ENCODE data around the gene BCAP31.
"Not testable (repeated sequence)": the region's sequence is repeated elsewhere in the genome, so short reads cannot be mapped to it uniquely, and the experiment has no call there.

The BCAP31 gene

GRCh38 chrX:153733651-153734240, 9.6 kb upstream of the BCAP31 start:
- DNase-seq = no peak

DNA sequence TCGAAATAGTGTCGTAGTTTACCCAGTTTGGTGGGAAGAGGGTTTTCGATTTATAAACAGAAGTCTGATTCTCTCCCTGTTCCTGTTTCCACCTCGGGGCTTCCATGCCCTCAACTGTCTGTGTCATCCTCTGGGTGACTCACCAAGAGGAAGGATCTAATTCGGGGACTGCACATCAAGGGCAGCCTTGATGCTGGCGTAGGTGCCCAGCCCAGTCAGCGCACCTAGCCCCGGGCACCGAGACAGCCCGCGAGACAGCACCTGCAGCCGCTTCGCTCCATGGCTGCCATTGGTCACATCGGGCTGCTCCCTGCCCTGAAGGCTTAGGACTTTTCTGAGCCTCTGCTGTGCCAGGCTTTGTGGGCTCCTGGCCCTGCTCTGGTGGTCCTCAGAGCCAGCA, 8.2 kb upstream of the BCAP31 start:
- DNase-seq = no peak

DNA sequence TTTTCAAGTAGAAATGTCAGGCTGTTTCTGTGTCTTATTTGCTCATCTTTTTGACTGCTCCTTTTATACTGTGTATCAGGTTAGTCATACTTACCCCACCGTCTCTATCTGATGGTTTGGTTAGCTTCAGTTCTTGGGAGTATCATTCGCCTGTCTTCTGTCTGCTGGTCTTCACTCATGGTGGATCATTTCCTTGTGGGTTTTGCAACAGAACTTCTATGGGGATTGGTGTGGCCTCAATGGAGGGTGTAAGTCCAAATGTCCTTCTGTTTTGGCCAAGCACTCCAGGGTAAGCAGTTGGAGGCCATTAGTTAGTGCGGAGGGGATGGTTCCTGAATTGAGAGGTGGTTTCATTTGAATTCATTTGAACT, 7.6 kb upstream of the BCAP31 start:
- no peak for DNase-seq

GRCh38 chrX:153731117-153731844, 7.1 kb upstream of the BCAP31 start:
- DNase-seq = no peak

GRCh38 chrX:153730115-153730514, 5.9 kb upstream of the BCAP31 start:
- DNase-seq = not testable (repeated sequence)

- DNase-seq = no peak
These were observed 4.9 kb upstream of the BCAP31 start for GRCh38 chrX:153728951-153729631.

- DNase-seq = no peak
These were observed 3.9 kb upstream of the BCAP31 start for GRCh38 chrX:153728095-153728494.

GRCh38 chrX:153727123-153727931, 3.1 kb upstream of the BCAP31 start:
- DNase-seq = peak; percentile 47 to 70

- peak; percentile 25 to 69 for DNase-seq
These were observed 2.3 kb upstream of the BCAP31 start for GRCh38 chrX:153726286-153727122.

DNA sequence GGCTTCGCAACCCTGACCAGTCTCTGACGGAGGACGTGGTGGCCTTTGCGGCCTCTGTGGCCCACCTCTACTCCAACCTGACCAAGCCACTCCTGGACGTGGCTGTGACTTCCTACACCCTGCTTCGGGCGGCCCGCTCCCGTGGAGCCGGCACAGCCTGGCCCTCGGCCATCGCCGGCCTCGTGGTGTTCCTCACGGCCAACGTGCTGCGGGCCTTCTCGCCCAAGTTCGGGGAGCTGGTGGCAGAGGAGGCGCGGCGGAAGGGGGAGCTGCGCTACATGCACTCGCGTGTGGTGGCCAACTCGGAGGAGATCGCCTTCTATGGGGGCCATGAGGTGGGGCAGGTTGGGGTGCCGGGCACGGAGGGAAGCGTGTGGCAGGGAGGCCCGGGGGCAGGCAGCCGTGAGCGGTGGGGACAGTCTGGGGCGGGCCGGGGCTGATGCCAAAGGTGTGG, 1.7 kb upstream of the BCAP31 start:
- DNase-seq = no peak

DNA sequence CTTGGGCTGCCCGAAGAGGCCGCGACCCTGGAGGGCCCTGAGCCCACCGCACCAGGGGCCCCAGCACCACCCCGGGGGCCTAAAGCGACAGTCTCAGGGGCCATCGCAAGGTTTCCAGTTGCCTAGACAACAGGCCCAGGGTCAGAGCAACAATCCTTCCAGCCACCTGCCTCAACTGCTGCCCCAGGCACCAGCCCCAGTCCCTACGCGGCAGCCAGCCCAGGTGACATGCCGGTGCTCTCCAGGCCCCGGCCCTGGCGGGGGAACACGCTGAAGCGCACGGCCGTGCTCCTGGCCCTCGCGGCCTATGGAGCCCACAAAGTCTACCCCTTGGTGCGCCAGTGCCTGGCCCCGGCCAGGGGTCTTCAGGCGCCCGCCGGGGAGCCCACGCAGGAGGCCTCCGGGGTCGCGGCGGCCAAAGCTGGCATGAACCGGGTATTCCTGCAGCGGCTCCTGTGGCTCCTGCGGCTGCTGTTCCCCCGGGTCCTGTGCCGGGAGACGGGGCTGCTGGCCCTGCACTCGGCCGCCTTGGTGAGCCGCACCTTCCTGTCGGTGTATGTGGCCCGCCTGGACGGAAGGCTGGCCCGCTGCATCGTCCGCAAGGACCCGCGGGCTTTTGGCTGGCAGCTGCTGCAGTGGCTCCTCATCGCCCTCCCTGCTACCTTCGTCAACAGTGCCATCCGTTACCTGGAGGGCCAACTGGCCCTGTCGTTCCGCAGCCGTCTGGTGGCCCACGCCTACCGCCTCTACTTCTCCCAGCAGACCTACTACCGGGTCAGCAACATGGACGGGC, 1.0 kb upstream of the BCAP31 start:
- DNase-seq = no peak

DNA sequence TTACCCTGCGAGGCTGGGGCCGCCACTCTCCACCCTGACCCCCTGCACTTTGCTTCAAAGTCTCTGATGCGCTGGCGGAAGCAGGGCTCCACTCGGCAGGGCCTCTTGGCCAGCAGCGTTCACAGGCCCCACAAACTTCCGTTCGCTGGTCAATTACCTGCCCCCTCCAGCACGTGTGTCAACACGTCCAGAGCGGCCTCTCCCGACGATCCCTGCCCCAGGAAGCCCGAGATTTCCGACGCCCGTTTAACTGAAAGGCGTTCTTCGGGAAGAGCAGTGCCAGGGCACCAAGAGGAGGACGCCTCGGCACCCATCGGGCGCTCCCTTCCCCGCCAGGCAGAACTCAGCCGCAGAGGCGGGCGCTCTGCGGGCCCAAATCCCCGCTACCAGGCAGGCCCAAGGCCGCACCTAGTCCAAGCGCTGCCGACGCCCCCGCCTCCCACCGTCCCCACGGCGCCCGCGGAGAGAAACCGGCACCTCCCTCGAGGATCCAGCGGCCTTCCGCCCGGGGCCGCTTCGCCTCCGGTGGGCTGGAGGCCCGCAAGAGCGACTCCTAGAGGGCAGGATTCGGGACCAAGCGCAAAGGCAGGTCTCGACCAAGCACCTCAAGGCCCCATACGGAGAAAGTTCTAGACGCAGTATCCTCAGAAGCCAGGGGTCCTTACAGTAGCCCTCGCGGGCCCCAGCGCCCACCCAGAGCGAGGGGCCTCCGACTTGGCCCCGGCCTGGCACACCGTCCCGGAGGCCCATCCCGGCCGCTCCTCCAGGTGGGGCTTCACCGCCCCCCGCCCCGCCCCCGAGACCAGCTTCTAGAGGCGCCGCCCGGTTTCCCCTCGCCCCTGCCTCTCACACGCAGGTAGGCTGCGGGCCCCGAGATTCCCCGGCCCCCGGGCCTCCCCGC, 586 bp downstream of the BCAP31 start:
- DNase-seq = no peak

- DNase-seq = no peak
These were observed 1.4 kb downstream of the BCAP31 start for GRCh38 chrX:153722704-153723350.

DNA sequence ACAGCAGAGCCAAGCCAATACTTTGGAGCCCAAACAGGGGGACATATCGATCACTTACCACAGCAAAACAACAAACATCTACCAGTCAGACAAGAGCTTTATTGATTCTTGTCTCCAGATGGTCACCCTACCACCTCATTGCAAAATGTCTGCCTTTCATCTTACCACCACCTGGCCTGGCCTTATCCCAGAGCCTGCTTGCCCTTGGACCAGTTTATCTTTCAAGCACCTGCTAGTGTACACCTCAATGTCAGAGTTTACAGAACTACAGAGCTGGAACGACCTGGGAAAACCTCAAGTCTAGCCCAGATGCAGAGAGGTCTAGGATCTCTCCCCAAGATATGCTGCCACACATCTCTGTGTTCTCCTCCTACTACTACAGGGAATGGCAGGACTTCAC, 4.5 kb downstream of the BCAP31 start:
- DNase-seq = no peak

GRCh38 chrX:153719238-153719637, 4.9 kb downstream of the BCAP31 start:
- no peak for DNase-seq

DNA sequence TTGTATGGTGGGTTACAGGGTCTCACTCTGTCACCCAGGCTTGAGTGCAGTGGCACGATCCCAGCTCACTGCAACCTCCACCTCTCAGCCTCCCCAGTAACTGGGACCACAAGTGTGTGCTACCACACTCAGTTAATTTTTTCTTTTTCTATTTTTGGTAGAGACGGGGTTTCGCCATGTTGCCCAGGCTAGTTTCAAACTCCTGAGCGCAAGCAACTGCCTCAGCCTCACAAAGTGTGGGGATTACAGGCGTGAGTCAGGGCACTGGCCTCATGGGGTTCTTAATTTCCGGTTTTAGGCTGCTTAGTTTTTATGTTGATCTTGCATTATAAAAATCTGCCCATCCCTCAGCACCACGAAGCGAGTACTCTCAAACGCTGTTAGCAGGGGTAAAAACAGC, 6.7 kb downstream of the BCAP31 start:
- DNase-seq = no peak

DNA sequence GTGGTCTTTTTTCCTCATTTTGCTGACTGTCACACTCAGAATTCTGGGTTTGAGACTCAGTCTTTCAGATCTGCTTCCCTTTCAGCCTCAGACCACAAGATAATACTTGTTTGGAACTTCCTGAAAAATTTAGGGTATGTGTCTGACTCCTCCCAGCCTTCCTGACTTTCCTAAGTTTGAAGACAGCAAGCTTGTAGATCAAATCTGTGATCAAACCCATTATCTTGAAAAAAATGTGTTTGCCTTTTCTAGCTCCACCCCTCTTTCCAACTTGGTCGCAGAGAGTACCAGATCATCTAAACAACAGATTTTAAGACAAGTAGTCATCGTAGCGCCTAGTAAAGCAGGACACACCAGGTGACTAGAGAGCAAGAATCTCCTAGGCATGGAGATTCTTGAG, 9.9 kb downstream of the BCAP31 start:
- no peak for DNase-seq

DNA sequence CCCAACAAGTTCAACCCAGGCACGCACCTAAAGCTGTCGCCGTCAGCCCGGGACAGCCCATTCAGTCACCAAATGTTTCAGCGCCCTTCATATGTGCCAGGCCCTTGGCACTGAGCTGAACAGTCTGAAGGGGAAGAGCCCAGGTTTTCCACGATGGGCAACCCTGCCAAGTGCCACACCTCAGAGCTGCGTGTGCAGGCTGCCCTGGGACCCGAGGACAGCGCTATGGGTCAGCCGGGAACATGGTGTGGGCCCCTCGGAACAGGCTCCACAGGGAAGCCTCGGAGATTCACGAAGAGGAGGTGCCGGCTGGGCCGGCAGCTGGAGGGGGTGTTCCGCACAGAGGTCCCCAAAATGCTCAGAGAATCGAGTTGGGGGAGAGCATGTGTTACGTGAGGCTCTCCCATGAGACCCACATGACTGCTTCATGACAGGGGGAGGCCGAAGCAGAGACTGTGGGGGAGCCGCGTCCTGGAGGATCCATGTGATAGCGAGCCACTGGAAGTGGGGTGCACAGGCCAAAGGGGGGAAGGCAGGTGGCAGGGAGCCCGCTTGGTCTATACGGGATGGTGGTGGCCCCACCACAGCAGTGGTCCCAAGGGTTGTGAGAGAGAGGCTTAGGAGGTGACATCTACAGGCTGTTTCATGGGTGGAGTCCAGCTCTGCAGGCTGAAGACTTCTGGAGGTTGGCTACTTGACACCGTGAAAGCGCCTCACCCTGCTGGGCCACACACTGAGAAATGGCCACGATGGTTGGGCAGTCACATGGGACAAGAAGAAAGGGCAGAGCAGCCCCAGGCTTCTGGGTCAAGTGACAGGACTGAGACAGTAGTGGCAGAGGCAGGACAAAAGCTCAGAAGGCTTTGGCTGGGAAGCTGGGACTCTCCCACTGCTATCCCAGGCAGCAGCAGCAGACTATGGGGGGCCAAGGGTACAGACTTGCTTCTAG, 14.2 kb downstream of the BCAP31 start:
- DNase-seq = no peak

GRCh38 chrX:153708415-153708814, 15.8 kb downstream of the BCAP31 start:
- peak; percentile 29 to 59 for DNase-seq

Measured in hippocampal formation (tissue), 2 donors.